Endothelial cell of umbilical vein (primary cell): ENCODE data around the gene ATP5MK. TPM values are rescaled to one million over a fixed set of nuclear protein-coding genes. Genes with fewer than 3 reads are reported as not detected.

Experiments used
- BruUV-seq: library from RNA; stranded (reverse); fragments of 400-500 nt; replicated peaks from 2 replicates; lab custom pipeline; 2021; lab: Mats Ljungman, UMichigan
- CTCF ChIA-PET: fragments of 300-600, 350-600 bp; sonication (Branson Sonifier 250); formaldehyde crosslinking; loops from one replicate; lab custom pipeline; 2021; ENCODE audit warnings: antibody characterized with exemption, inconsistent platforms; lab: Charles Lee
- POLR2A ChIA-PET: fragments of 300-600, 350-600 bp; sonication (Branson Sonifier 250); formaldehyde crosslinking; loops from one replicate; lab custom pipeline; 2021; ENCODE audit warnings: antibody characterized with exemption, inconsistent platforms; lab: Charles Lee
- DNase-seq: peaks from one replicate; pipeline ENCODE4 v3.0.0-alpha.2; 2011; ENCODE audit warnings: low read depth, low spot score
- FAIRE-seq: peaks from 2 replicates; lab custom pipeline; 2011; peaks lifted over from hg19 to GRCh38; lab: Jason Lieb, UNC
- H2AFZ ChIP-seq: 2 replicates; pipeline ENCODE4 v1.6.0; 2012; ENCODE audit warnings: low read depth, low read length, control low read depth, inconsistent platforms
- H3K27ac ChIP-seq: 2 replicates; pipeline ENCODE4 v1.5.1; 2011; ENCODE audit warnings: low read depth, mild to moderate bottlenecking, control low read depth, low read length, moderate library complexity; ENCODE audit not compliant: insufficient read depth
- H3K27me3 ChIP-seq, 2 experiments: 2 replicates each; pipeline versions ENCODE4 v1.6.0 to v1.6.1; 2011; ENCODE audit warnings: low read length in 2 of 2, mixed read lengths in 1 of 2; ENCODE audit not compliant: control insufficient read depth in 2 of 2, insufficient read depth in 2 of 2
- H3K36me3 ChIP-seq, 2 experiments: 2 replicates in 1 of 2; 3 replicates in 1 of 2; pipeline ENCODE4 v1.5.1; 2011; ENCODE audit warnings: low read length in 2 of 2, mild to moderate bottlenecking in 1 of 2, moderate library complexity in 1 of 2; ENCODE audit not compliant: control insufficient read depth in 2 of 2, insufficient read depth in 2 of 2; ENCODE audit errors: extremely low read depth in 1 of 2
- H3K4me1 ChIP-seq: 3 replicates; pipeline ENCODE4 v1.5.1; 2011; ENCODE audit warnings: mild to moderate bottlenecking, low read length; ENCODE audit not compliant: control insufficient read depth, insufficient read depth; ENCODE audit errors: extremely low read depth
- H3K4me2 ChIP-seq: 2 replicates; pipeline ENCODE4 v1.6.1; 2011; ENCODE audit warnings: low read length, control low read depth, mixed read lengths; ENCODE audit not compliant: insufficient read depth
- H3K4me3 ChIP-seq, 3 experiments: fragments of 200-600 bp in 1 of 3; sonication (generic), shearing (Covaris generic) in 1 of 3; replicated peaks in 1 of 3; 2 replicates each; pipeline ENCODE4 v1.5.1; 2011 to 2016; ENCODE audit warnings: control low read depth in 3 of 3, low read length in 3 of 3, mild to moderate bottlenecking in 2 of 3, inconsistent platforms in 1 of 3, low read depth in 1 of 3, moderate library complexity in 1 of 3; ENCODE audit not compliant: insufficient read depth in 1 of 3
- H3K79me2 ChIP-seq: 2 replicates; pipeline ENCODE4 v1.6.0; 2012; ENCODE audit warnings: low read length, inconsistent platforms; ENCODE audit not compliant: control insufficient read depth, insufficient read depth
- H3K9ac ChIP-seq: replicated peaks from 2 replicates; pipeline ENCODE3; 2011; ENCODE audit warnings: low read length, control low read depth; ENCODE audit not compliant: insufficient read depth; ENCODE audit errors: extremely low read depth
- H3K9me1 ChIP-seq: replicated peaks from 3 replicates; pipeline ENCODE4 v1.6.0; 2011; ENCODE audit warnings: mild to moderate bottlenecking, low read length; ENCODE audit not compliant: control insufficient read depth, insufficient read depth; ENCODE audit errors: extremely low read depth
- H3K9me3 ChIP-seq: replicated peaks from 2 replicates; pipeline ENCODE4 v1.5.1; 2012; ENCODE audit warnings: low read length, inconsistent platforms; ENCODE audit not compliant: control insufficient read depth, insufficient read depth
- H4K20me1 ChIP-seq: replicated peaks from 2 replicates; pipeline ENCODE3; 2011; ENCODE audit warnings: mild to moderate bottlenecking, low read length; ENCODE audit not compliant: control insufficient read depth, insufficient read depth; ENCODE audit errors: extremely low read depth
- CTCF ChIP-seq, 2 donors: IDR thresholded peaks; 1 replicate in 1 of 2; 2 replicates in 1 of 2; pipeline ENCODE4 v1.5.1; 2011; ENCODE audit warnings: low read length in 2 of 2, mild to moderate bottlenecking in 2 of 2, moderate library complexity in 2 of 2, control low read depth in 1 of 2, inconsistent platforms in 1 of 2, low read depth in 1 of 2; ENCODE audit not compliant: insufficient read depth in 1 of 2; ENCODE audit errors: extremely low read depth in 1 of 2
- EZH2 ChIP-seq: IDR thresholded peaks from 2 replicates; pipeline ENCODE4 v1.6.1; 2012; ENCODE audit warnings: borderline replicate concordance, low read depth, mild to moderate bottlenecking, moderate library complexity, low read length, inconsistent platforms; ENCODE audit not compliant: severe bottlenecking
- FOS ChIP-seq: IDR thresholded peaks from 2 replicates; pipeline ENCODE4 v1.6.1; 2011; ENCODE audit warnings: mild to moderate bottlenecking, low read length, moderate library complexity, borderline replicate concordance; ENCODE audit not compliant: insufficient read depth
- GATA2 ChIP-seq: IDR thresholded peaks from 2 replicates; pipeline ENCODE4 v1.7.0; 2011; ENCODE audit warnings: low read depth, mild to moderate bottlenecking, moderate library complexity, mixed read lengths, low read length; ENCODE audit not compliant: insufficient read length, insufficient read depth
- JUN ChIP-seq: IDR thresholded peaks from 2 replicates; pipeline ENCODE4 v1.6.1; 2011; ENCODE audit warnings: borderline replicate concordance, low read depth; ENCODE audit not compliant: insufficient read length, insufficient read depth
- MAX ChIP-seq: IDR thresholded peaks from 2 replicates; pipeline ENCODE4 v1.6.1; 2011; ENCODE audit not compliant: insufficient read depth, insufficient read length
- MYC ChIP-seq: IDR thresholded peaks from one replicate; pipeline ENCODE4 v1.6.1; 2011; ENCODE audit warnings: mild to moderate bottlenecking, low read depth, low read length
- POLR2A ChIP-seq: IDR thresholded peaks from 2 replicates; pipeline ENCODE4 v1.6.1; 2012; ENCODE audit warnings: low read depth, mild to moderate bottlenecking, control low read depth, low read length
- POLR2AphosphoS5 ChIP-seq: IDR thresholded peaks from 2 replicates; pipeline ENCODE4 v1.6.1; 2012; ENCODE audit warnings: low read depth, mild to moderate bottlenecking, control low read depth, low read length, moderate library complexity; ENCODE audit not compliant: insufficient read depth
- dilution Hi-C: fragments of 300-500 bp; cut with MboI; formaldehyde crosslinking; loops from one replicate; pipeline ENCODE4 v1.15.0; 2019; ENCODE audit warnings: low sequenced_read_pairs; ENCODE audit not compliant: extremely low pct_ligation_motif_present
- intact Hi-C: fragments of 100-400 bp; cut with micrococcal nuclease; formaldehyde crosslinking; loops from one replicate; pipeline ENCODE4 v1.10.0; 2022
- polyA plus RNA-seq, 4 experiments: library from polyadenylated mRNA; depleted of rRNA in 3 of 4; stranded (reverse) in 3 of 4; unstranded in 1 of 4; fragments of >200 nt; gene quantifications; 2 replicates each; pipeline versions ENCODE4 v1.2.1 to v1.2.3, GENCODE V29; 2011 to 2012; ENCODE audit warnings: missing spikeins in 1 of 4
- total RNA-seq: library from RNA; stranded (reverse); gene quantifications from 2 replicates; pipeline ENCODE4 v1.2.3, GENCODE V29; 2021

Gene ATP5MK
- total and polyA plus RNA-seq, 2 donors (not counting 3 experiments of a cell fraction or from before 2014, with no cell fraction given), result 295 to 407 TPM

GRCh38 chr10:103396789-103397087, 463 bp upstream of the ATP5MK start:
- no peaks in the 10 kb centered on the region for H3K27me3 ChIP-seq
- peaks cover 16% of the 10 kb centered on the region for H3K4me1 ChIP-seq
- no peak for DNase-seq
- H3K79me2 ChIP-seq, result peaks cover 62% of the 10 kb centered on the region
- peaks cover 5 to 12% of the 10 kb centered on the region in 2 experiments for H3K36me3 ChIP-seq
- BruUV-seq, result TSS peak; percentile 65
- peak overlapping the region; percentile 65 to 89 (median 81) for H3K4me3 ChIP-seq
- intact Hi-C loops (loop anchor here (1.0 kb wide), 2 partner anchors 28 to 46 kb away; no protein-coding TSS in a partner anchor), dilution Hi-C loops (no loop called here)
- FAIRE-seq, result no peak
- H3K9me1 ChIP-seq, result no peaks in the 10 kb centered on the region
- CTCF ChIA-PET, result interaction anchor here (0.9 to 1.9 kb wide), 4 partner anchors 9 to 479 kb away, joined by 3 to 5 read pairs (median 4); partner anchors contain the start of gene CNNM2
- POLR2A ChIA-PET, result no interaction called here
- H3K27ac ChIP-seq, result peak overlapping the region; percentile 34
- no peaks in the 10 kb centered on the region for H4K20me1 ChIP-seq
- TF ChIP-seq EZH2 (no peak), FOS (no peak), CTCF (IDR thresholded peaks at IDR 0.05; ENCODE audit: extremely low read depth in 1 of 2, insufficient read depth in 1 of 2, low read depth in 1 of 2, low read length in 2 of 2) (no peak), JUN (no peak), POLR2A (no peak), MAX (no peak), MYC (no peak), GATA2 (no peak), POLR2AphosphoS5 (no peak)
- H3K9ac ChIP-seq, result peak overlapping the region; percentile 80
- H2AFZ ChIP-seq, result peak overlapping the region; percentile 70
- peak overlapping the region; percentile 72 for H3K4me2 ChIP-seq
- no peaks in the 10 kb centered on the region for H3K9me3 ChIP-seq
